Measurements from ENCODE around the gene UBL4B.

DNA sequence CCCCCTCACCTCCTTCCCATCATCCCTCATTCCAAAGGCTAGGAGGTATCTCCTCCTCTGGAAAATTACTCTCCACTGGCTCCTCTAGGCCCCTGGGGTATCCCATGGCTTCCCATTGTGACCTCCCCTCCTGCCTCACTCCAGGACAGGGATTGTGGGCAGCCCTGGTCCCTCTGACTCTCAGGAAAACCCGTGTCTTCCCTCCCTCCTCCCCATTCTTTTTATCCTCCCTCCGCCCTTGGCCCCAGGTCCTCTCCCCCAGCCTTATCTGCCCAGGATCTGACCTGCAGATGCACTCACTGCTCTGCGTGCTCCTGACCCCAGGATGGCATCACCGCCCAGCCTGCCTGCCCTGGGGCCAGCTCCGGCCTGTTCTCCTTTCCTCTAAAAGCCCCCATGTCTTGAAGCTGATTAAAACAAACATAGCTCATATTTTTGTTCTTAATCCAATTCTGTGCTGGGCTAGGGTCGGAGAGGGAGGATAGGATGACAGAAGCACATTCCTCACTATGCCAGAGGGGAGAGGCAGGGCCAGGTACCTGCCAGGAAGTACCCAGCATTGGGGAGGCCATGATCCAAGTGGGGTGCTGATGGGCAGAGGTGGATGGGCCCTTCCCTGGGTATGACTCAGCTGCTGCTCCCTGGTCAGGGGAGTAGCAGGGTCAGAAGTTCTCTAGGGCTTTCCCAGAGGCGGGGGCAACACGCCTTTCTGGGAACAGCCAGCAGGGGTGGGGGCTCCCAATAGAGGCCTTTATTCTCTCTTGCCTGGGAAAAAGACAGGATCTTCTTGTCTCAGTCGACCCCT is 13.8 kb upstream of the UBL4B start:
- TF ChIP-seq POLR2AphosphoS5 (IDR thresholded peaks at IDR 0.05), result no peak
- TF ChIP-seq, protein P1, sequence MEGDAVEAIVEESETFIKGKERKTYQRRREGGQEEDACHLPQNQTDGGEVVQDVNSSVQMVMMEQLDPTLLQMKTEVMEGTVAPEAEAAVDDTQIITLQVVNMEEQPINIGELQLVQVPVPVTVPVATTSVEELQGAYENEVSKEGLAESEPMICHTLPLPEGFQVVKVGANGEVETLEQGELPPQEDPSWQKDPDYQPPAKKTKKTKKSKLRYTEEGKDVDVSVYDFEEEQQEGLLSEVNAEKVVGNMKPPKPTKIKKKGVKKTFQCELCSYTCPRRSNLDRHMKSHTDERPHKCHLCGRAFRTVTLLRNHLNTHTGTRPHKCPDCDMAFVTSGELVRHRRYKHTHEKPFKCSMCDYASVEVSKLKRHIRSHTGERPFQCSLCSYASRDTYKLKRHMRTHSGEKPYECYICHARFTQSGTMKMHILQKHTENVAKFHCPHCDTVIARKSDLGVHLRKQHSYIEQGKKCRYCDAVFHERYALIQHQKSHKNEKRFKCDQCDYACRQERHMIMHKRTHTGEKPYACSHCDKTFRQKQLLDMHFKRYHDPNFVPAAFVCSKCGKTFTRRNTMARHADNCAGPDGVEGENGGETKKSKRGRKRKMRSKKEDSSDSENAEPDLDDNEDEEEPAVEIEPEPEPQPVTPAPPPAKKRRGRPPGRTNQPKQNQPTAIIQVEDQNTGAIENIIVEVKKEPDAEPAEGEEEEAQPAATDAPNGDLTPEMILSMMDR (IDR thresholded peaks at IDR 0.05), result no peak
